Progenitor cell of endocrine pancreas (in vitro differentiated cells): Measurements from ENCODE around the gene HLA-B. TPM values are rescaled to one million over a fixed set of nuclear protein-coding genes. Genes with fewer than 3 reads are reported as not detected.

Experiments used
- DNase-seq: peaks from one replicate; pipeline ENCODE4 v3.0.0; 2021; ENCODE audit warnings: low spot score; ENCODE audit not compliant: unreplicated experiment
- H3K27ac Mint-ChIP-seq: 2 replicates; pipeline ENCODE4 v1.8.0; 2021; ENCODE audit warnings: mild to moderate bottlenecking, moderate library complexity, mixed read lengths
- H3K27me3 Mint-ChIP-seq: 2 replicates; pipeline ENCODE4 v1.8.0; 2021; ENCODE audit warnings: mixed read lengths
- H3K36me3 Mint-ChIP-seq: 2 replicates; pipeline ENCODE4 v1.8.0; 2022; ENCODE audit warnings: mixed read lengths; ENCODE audit not compliant: insufficient read depth
- H3K4me1 Mint-ChIP-seq: 2 replicates; pipeline ENCODE4 v1.8.0; 2021; ENCODE audit warnings: low read depth, mixed read lengths
- H3K4me3 Mint-ChIP-seq: 2 replicates; pipeline ENCODE4 v1.8.0; 2021; ENCODE audit warnings: low read depth, mild to moderate bottlenecking, moderate library complexity, mixed read lengths
- H3K9me3 Mint-ChIP-seq: 2 replicates; pipeline ENCODE4 v1.8.0; 2021; ENCODE audit warnings: low read depth, mixed read lengths
- CTCF ChIP-seq: fragments of 200-600 bp; sonication (generic); IDR thresholded peaks from one replicate; pipeline ENCODE4 v1.5.0; 2021; ENCODE audit warnings: antibody characterized with exemption, mild to moderate bottlenecking; ENCODE audit not compliant: unreplicated experiment
- total RNA-seq: library from RNA; stranded (reverse); gene quantifications from 2 replicates; pipeline ENCODE4 v1.2.1, GENCODE V29; 2021

Gene HLA-B
- total RNA-seq, 1 donor from 2014 or later = 28.2 TPM

GRCh38 chr6:31359581-31359980 is 2.6 kb upstream of the HLA-B start:
- DNase-seq = no peak
- Mint-ChIP-seq H3K4me3 (no peak overlapping the region), H3K36me3 (no peaks in the 10 kb centered on the region), H3K27me3 (peaks cover 74% of the 10 kb centered on the region), H3K9me3 (peaks cover 3% of the 10 kb centered on the region), H3K4me1 (peaks cover 2% of the 10 kb centered on the region), H3K27ac (no peak overlapping the region)
- TF ChIP-seq CTCF = no peak

GRCh38 chr6:31358302-31358701 is 1.3 kb upstream of the HLA-B start:
- Mint-ChIP-seq H3K4me1 (peaks cover 2% of the 10 kb centered on the region), H3K4me3 (no peak overlapping the region), H3K27me3 (peaks cover 74% of the 10 kb centered on the region)

GRCh38 chr6:31357886-31358285 is 907 bp upstream of the HLA-B start:
- Mint-ChIP-seq H3K4me1 (peaks cover 2% of the 10 kb centered on the region), H3K27ac (no peak overlapping the region), H3K9me3 (peaks cover 3% of the 10 kb centered on the region), H3K36me3 (no peaks in the 10 kb centered on the region), H3K4me3 (peak overlapping the region; percentile 83), H3K27me3 (peaks cover 75% of the 10 kb centered on the region)
- no peak for TF ChIP-seq CTCF
- no peak for DNase-seq

More at GRCh38 chr6:31358302-31358701, 1.3 kb upstream of the HLA-B start:
- no peak for TF ChIP-seq CTCF
- Mint-ChIP-seq H3K9me3 (peaks cover 3% of the 10 kb centered on the region), H3K36me3 (no peaks in the 10 kb centered on the region), H3K27ac (no peak overlapping the region)
- no peak for DNase-seq

- peak overlapping the region; percentile 83 for H3K4me3 Mint-ChIP-seq
- peaks cover 3% of the 10 kb centered on the region for H3K9me3 Mint-ChIP-seq
- no peak overlapping the region for H3K27ac Mint-ChIP-seq
- no peaks in the 10 kb centered on the region for H3K36me3 Mint-ChIP-seq
- H3K4me1 Mint-ChIP-seq = peaks cover 2% of the 10 kb centered on the region
- no peak for TF ChIP-seq CTCF
- no peak for DNase-seq
- H3K27me3 Mint-ChIP-seq = peaks cover 78% of the 10 kb centered on the region
Measured at GRCh38 chr6:31356216-31356945, 598 bp downstream of the HLA-B start.

GRCh38 chr6:31355583-31355948 is 1.4 kb downstream of the HLA-B start:
- peaks cover 80% of the 10 kb centered on the region for H3K27me3 Mint-ChIP-seq
- no peak for TF ChIP-seq CTCF
- H3K9me3 Mint-ChIP-seq = no peaks in the 10 kb centered on the region
- H3K4me1 Mint-ChIP-seq = peaks cover 2% of the 10 kb centered on the region
- peak overlapping the region; percentile 83 for H3K4me3 Mint-ChIP-seq
- no peak for DNase-seq
- H3K27ac Mint-ChIP-seq = no peak overlapping the region
- H3K36me3 Mint-ChIP-seq = no peaks in the 10 kb centered on the region
